ENCODE data around the gene MMP24. TPM values are rescaled to one million over a fixed set of nuclear protein-coding genes. Genes with fewer than 3 reads are reported as not detected.

Gene MMP24
- total RNA-seq, 1 experiment from 2014 or later: 0.23 TPM

DNA sequence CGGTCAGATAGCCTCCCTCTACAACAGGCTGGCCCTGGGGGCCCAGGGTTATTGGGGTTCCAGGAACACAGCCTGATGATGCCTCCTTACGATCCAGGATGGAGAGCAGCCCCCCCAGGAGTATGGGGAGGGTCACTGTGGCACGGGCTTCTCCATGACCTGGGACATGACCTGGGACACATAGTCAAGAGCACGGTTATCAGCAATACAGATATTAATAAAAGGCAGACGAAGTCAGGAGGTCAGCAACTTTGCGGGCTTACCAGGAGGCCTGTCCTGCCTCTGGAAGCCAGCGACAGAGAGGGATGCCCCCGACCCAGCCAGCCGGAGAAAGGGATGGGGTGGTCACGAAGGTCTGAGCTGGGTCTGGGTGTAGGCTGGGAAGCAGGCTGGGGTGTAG, 50.6 kb downstream of the MMP24 start:
- DNase-seq (ENCODE audit: low read depth): no peak

GRCh38 chr20:35277531-35278395, 51.3 kb downstream of the MMP24 start, which contains the start of gene MMP24OS:
Gene MMP24OS, minus strand, starts transcription at chr20:35278122. Its CDS starts 193 bp downstream, at chr20:35277929.
- peak; percentile 77 for DNase-seq (ENCODE audit: low read depth)

DNA sequence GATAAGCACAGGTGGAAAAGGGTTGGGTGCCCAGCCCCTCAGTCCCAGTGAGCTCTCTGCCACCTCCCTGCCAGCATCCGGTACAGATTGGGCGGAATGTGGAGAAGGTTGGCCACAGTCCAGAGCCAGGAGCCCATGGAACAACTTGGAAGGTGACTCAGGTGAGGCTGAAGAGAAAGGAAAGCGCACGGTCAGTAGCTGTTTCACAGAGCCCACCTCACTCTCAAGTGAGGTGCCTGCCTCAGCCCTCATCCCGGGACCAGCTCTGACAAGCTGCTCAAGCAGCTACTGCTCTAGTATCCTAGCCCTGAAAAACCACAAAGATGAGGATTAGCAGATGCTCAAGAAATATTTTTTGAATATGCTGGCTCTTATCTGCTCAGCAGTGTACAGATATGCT, 52.5 kb downstream of the MMP24 start:
- DNase-seq (ENCODE audit: low read depth): no peak

- no peak for DNase-seq (ENCODE audit: low read depth)
Measured at GRCh38 chr20:35279533-35280174, 53.2 kb downstream of the MMP24 start.

GRCh38 chr20:35280523-35280922, 54.0 kb downstream of the MMP24 start:
- DNase-seq (ENCODE audit: low read depth): no peak

GRCh38 chr20:35281506-35282101, 55.1 kb downstream of the MMP24 start:
- no peak for DNase-seq (ENCODE audit: low read depth)

DNA sequence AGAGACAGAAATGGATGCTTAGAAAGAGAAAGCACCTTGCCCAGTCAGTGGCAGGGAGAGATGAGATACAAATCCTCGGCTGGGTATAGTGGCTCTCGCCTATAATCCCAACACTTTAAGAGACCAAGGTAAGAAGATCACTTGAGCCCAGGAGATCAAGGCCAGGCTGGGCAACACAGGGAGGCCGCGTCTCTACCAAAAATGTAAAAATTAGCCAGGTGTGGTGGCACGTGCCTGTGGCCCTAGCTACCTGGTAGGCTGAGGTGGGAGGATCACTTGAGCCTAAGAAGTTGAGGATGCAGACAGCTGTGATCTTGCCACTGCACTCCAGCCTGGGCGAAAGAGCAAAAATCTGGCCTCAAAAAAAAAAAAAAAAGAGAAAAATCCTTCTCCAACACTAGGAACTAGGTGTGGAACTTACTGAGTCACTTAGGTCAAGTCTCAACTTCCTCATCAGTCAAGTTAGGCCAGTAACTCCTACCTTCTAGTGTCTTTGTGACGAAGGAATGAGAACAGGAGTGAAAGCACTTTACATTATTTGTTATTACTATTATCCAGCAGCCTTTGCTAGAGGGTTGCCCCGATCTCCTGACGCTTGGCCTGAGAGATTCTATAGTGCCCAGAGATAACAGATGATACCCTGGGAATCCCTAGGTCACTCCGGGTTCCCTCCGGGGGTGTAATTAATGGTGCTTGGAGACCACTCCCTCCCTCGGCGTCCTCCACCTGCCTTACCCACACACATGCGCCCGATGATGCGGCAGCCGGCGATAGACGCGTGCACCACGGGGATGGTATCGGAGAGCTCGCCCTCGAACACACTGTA, 57.2 kb downstream of the MMP24 start:
- DNase-seq (ENCODE audit: low read depth): no peak

DNA sequence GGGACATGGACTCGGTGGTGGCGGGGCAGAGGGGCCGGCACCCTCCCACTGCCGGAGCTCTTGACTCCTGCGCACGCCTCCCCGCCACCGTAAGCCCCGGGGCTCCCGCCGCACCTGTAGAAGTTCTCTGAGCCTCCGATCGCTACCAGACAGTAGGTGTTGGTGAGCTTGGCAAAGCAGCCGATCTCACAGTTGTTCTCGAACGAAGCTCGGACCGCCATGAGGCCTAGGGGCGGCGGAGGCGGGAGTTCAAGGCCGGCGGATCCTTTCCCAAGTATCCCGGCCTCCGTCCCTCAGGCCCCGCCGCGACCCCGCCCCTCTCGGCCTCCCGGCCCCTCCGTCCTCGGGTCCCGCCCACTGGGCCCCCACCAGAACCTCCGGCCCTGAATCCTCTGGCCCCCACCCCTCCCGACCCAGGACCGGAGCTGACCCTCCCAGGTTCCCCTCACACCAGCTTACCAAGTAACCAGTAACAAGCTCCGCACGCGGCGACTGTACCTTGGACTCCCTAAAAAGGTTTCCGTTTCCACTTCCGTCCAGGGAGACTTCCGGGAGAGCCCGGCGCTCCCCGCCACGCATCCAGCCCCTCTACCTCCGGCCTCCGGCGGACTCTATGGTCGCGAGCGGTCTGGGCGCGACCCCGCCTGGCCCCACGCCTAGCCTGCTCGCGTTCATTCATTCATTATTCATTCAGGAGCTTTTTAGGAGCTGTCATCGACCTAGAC, 57.9 kb downstream of the MMP24 start, which contains the start of gene EIF6:
Gene EIF6, minus strand, starts transcription at position 506 of the 725 bp plus-strand sequence. Its CDS starts 285 bp downstream, at position 221.
- DNase-seq (ENCODE audit: low read depth): peak; percentile 92

DNA sequence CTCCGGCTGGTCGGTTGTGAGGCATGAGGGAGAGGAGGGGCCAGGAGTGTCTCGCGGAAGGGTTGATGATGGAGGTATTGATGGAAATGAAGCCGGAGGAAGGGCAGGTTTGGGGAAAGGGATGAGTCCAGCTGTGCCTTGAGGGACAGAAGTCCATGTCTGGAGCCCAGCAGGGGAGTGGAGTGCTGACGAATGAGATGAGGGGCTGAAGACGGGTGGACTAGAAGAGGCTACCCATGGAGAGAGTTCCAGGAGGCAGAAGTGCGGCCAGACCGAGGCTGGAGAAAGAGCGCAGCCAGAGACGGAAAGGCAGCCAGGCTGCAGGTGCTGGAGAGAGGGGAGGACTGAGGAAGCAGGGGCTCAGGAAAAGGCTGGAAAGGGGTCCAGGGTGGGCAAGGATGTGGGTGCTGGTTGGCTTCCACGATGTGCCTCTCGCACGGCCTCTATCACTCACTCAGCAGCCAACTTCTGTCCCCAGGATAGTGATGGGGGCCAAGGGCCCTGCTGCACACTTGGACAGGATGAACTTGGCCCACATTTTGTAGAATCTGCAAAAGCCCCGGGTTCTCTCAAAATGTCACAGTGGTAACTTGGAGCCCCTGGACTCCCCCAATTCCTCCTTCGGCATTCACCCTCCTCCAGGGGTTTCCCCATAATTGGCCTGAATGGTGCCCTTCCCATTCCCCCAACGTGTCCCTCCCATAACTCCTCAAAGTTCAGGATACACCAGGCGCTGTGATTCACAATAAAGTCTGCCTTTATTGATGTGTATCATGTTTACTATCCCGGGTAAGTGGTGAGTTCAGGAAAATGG, 58.7 kb downstream of the MMP24 start:
- DNase-seq (ENCODE audit: low read depth): no peak

DNA sequence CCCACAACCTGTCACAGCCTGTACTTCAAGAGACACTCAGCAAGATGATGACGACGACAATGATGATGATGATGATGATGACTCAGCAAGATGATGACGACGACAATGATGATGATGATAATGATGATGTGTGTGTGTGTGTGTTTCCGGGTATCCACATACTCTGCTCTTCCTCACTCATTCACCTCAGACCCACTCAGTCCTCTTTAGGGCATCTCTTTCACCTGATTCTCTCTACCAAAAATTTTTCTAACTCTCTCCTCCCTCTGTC, 59.3 kb downstream of the MMP24 start:
- peak; percentile 50 for DNase-seq (ENCODE audit: low read depth)

- DNase-seq (ENCODE audit: low read depth): no peak
Measured at GRCh38 chr20:35286077-35286898, 59.8 kb downstream of the MMP24 start.

- no peak for DNase-seq (ENCODE audit: low read depth)
Measured at GRCh38 chr20:35286899-35287508, 60.5 kb downstream of the MMP24 start.

GRCh38 chr20:35287509-35288324, 61.2 kb downstream of the MMP24 start:
- no peak for DNase-seq (ENCODE audit: low read depth)

- DNase-seq (ENCODE audit: low read depth): no peak
Measured at GRCh38 chr20:35288325-35289060, 62.0 kb downstream of the MMP24 start.

- DNase-seq (ENCODE audit: low read depth): no peak
Measured at GRCh38 chr20:35290186-35290886, 63.8 kb downstream of the MMP24 start.

GRCh38 chr20:35290887-35291417, 64.5 kb downstream of the MMP24 start:
- DNase-seq (ENCODE audit: low read depth): no peak
